CD4-positive, CD25-positive, alpha-beta regulatory T cell (primary cell): ENCODE results near the gene GSTA2. TPM values are rescaled to one million over a fixed set of nuclear protein-coding genes. Genes with fewer than 3 reads are reported as not detected.
"Not testable (repeated sequence)": the region's sequence is repeated elsewhere in the genome, so short reads cannot be mapped to it uniquely, and the experiment has no call there.

Source experiments
- ATAC-seq, 2 donors: fragments of 150-1000 bp; cut with Tn5 transposase; one replicate each; pipeline ENCODE4 v1.10.0; 2021; ENCODE audit warnings: low read depth in 2 of 2, moderate number of reproducible peaks in 2 of 2, moderate library complexity in 1 of 2
- DNase-seq, 3 donors: peaks; one replicate each; pipeline versions ENCODE4 v3.0.0 to v3.0.0-alpha.2; 2012 to 2022; ENCODE audit warnings: mixed read lengths in 1 of 3
- H3K27ac ChIP-seq: one replicate; pipeline ENCODE4 v1.7.0; 2013; ENCODE audit warnings: mild to moderate bottlenecking, low read length; ENCODE audit not compliant: insufficient read depth, poor library complexity, severe bottlenecking
- H3K27me3 ChIP-seq: one replicate; pipeline ENCODE4 v1.7.0; 2013; ENCODE audit warnings: low read length; ENCODE audit not compliant: control insufficient read depth, insufficient read depth
- H3K36me3 ChIP-seq: one replicate; pipeline ENCODE4 v1.7.0; 2013; ENCODE audit warnings: mild to moderate bottlenecking, low read length, moderate library complexity; ENCODE audit not compliant: control insufficient read depth, insufficient read depth
- H3K4me1 ChIP-seq: 2 replicates; pipeline ENCODE4 v1.7.0; 2013; ENCODE audit warnings: mild to moderate bottlenecking, low read length; ENCODE audit not compliant: insufficient read depth, control insufficient read depth, poor library complexity, severe bottlenecking
- H3K4me3 ChIP-seq: one replicate; pipeline ENCODE4 v1.7.0; 2013; ENCODE audit warnings: low read depth, mild to moderate bottlenecking, low read length, moderate library complexity
- H3K9me3 ChIP-seq, 2 experiments: 1 replicate in 1 of 2; 2 replicates in 1 of 2; pipeline ENCODE4 v1.7.0; 2013; ENCODE audit warnings: low read length in 2 of 2, mild to moderate bottlenecking in 1 of 2, moderate library complexity in 1 of 2; ENCODE audit not compliant: control insufficient read depth in 2 of 2
- H3K27ac Mint-ChIP-seq, 3 donors: one replicate each; pipeline ENCODE4 v1.8.0; 2020 to 2022; ENCODE audit warnings: mild to moderate bottlenecking in 3 of 3, mixed read lengths in 3 of 3, moderate library complexity in 2 of 3
- H3K27me3 Mint-ChIP-seq: one replicate; pipeline ENCODE4 v1.8.0; 2022; ENCODE audit warnings: mild to moderate bottlenecking, mixed read lengths
- H3K36me3 Mint-ChIP-seq: one replicate; pipeline ENCODE4 v1.8.0; 2020; ENCODE audit warnings: mixed read lengths
- H3K4me1 Mint-ChIP-seq, 4 donors: one replicate each; pipeline ENCODE4 v1.8.0; 2020 to 2022; ENCODE audit warnings: mixed read lengths in 4 of 4, mild to moderate bottlenecking in 1 of 4
- H3K4me3 Mint-ChIP-seq, 4 donors: one replicate each; pipeline ENCODE4 v1.8.0; 2020 to 2022; ENCODE audit warnings: mild to moderate bottlenecking in 4 of 4, mixed read lengths in 4 of 4, moderate library complexity in 3 of 4
- H3K9me3 Mint-ChIP-seq, 7 donors: one replicate each; pipeline ENCODE4 v1.8.0; 2020 to 2022; ENCODE audit warnings: mixed read lengths in 7 of 7, mild to moderate bottlenecking in 3 of 7, moderate library complexity in 2 of 7
- polyA plus RNA-seq, 4 donors: library from polyadenylated mRNA; unstranded; fragments of 300-500 nt; fragmentation: Illumina TruSeq; gene quantifications; one replicate each; pipeline ENCODE4 v1.2.3, GENCODE V29; 2021
- total RNA-seq: library from RNA; stranded (reverse); gene quantifications from one replicate; pipeline ENCODE4 v1.2.3, GENCODE V29; 2022

Gene GSTA2
- total RNA-seq: not detected
- polyA plus RNA-seq: not detected

GRCh38 chr6:52763322-52763916, at the start of gene GSTA2:
GSTA2 (minus strand) TSS chr6:52763475; CDS start chr6:52757947, 5,528 bp downstream.
- not testable (repeated sequence) for H3K27me3 ChIP-seq, H3K9me3 ChIP-seq, H3K36me3 Mint-ChIP-seq, H3K27ac ChIP-seq, H3K4me1 Mint-ChIP-seq, ATAC-seq, H3K4me3 ChIP-seq, DNase-seq, H3K9me3 Mint-ChIP-seq, H3K4me1 ChIP-seq, H3K4me3 Mint-ChIP-seq, H3K36me3 ChIP-seq
- H3K27ac Mint-ChIP-seq: peak within 1 kb of the TSS in 1 of 3 donors; percentile 55
- peaks cover 20% of the 10 kb centered on the region for H3K27me3 Mint-ChIP-seq

- H3K9me3 Mint-ChIP-seq, ATAC-seq: not testable (repeated sequence)
Observed at GRCh38 chr6:52809777-52810176, 46.5 kb upstream of the GSTA2 start.

GRCh38 chr6:52808660-52809059, 45.4 kb upstream of the GSTA2 start:
- peaks cover 22% of the 10 kb centered on the region for H3K27me3 Mint-ChIP-seq
- peaks cover 0 to 1% (median 0%) of the 10 kb centered on the region in 7 donors for H3K9me3 Mint-ChIP-seq
- no peak for DNase-seq
- Histone ChIP-seq H3K4me3 (no peak overlapping the region), H3K9me3 (no peaks in the 10 kb centered on the region), H3K36me3 (no peaks in the 10 kb centered on the region), H3K27me3 (no peaks in the 10 kb centered on the region), H3K27ac (no peak overlapping the region), H3K4me1 (no peaks in the 10 kb centered on the region)
- H3K36me3 Mint-ChIP-seq: no peaks in the 10 kb centered on the region
- no peaks in the 10 kb centered on the region for H3K4me1 Mint-ChIP-seq
- H3K27ac Mint-ChIP-seq: no peak overlapping the region
- no peak for ATAC-seq
- no peak overlapping the region for H3K4me3 Mint-ChIP-seq

More at GRCh38 chr6:52809777-52810176, 46.5 kb upstream of the GSTA2 start:
- not testable (repeated sequence) for DNase-seq, H3K4me3 ChIP-seq, H3K4me1 Mint-ChIP-seq, H3K27me3 ChIP-seq, H3K36me3 Mint-ChIP-seq, H3K4me3 Mint-ChIP-seq, H3K27ac ChIP-seq, H3K27ac Mint-ChIP-seq, H3K9me3 ChIP-seq, H3K4me1 ChIP-seq, H3K36me3 ChIP-seq
- peaks cover 22% of the 10 kb centered on the region for H3K27me3 Mint-ChIP-seq

- not testable (repeated sequence) for DNase-seq, H3K36me3 Mint-ChIP-seq, H3K4me3 ChIP-seq, H3K9me3 Mint-ChIP-seq, H3K27me3 ChIP-seq, H3K27ac Mint-ChIP-seq, H3K9me3 ChIP-seq, H3K4me1 ChIP-seq, H3K36me3 ChIP-seq, ATAC-seq, H3K27ac ChIP-seq, H3K4me3 Mint-ChIP-seq, H3K4me1 Mint-ChIP-seq
- H3K27me3 Mint-ChIP-seq: peaks cover 22% of the 10 kb centered on the region
Observed at GRCh38 chr6:52803668-52804255, 40.5 kb upstream of the GSTA2 start, which contains the start of gene GSTA1. GSTA1 (minus strand) TSS chr6:52803816; CDS start chr6:52799267, 4,549 bp downstream.

GRCh38 chr6:52802806-52803205, 39.5 kb upstream of the GSTA2 start:
- no peaks in the 10 kb centered on the region for H3K4me1 Mint-ChIP-seq
- no peak overlapping the region for H3K4me3 Mint-ChIP-seq
- H3K4me1 ChIP-seq: no peaks in the 10 kb centered on the region
- H3K27ac Mint-ChIP-seq: no peak overlapping the region
- no peak for ATAC-seq
- peaks cover 0 to 4% (median 0%) of the 10 kb centered on the region in 7 donors for H3K9me3 Mint-ChIP-seq
- H3K27ac ChIP-seq: no peak overlapping the region
- DNase-seq: no peak
- H3K27me3 ChIP-seq: no peaks in the 10 kb centered on the region
- no peak overlapping the region for H3K4me3 ChIP-seq
- H3K36me3 ChIP-seq: no peaks in the 10 kb centered on the region
- no peaks in the 10 kb centered on the region for H3K9me3 ChIP-seq
- peaks cover 18% of the 10 kb centered on the region for H3K27me3 Mint-ChIP-seq
- no peaks in the 10 kb centered on the region for H3K36me3 Mint-ChIP-seq

- H3K9me3 ChIP-seq: no peaks in the 10 kb centered on the region
- no peaks in the 10 kb centered on the region for H3K4me1 ChIP-seq
- no peak for ATAC-seq
- no peak for DNase-seq
- H3K9me3 Mint-ChIP-seq: peaks cover 0 to 4% (median 0%) of the 10 kb centered on the region in 7 donors
- no peak overlapping the region for H3K27ac ChIP-seq
- H3K36me3 Mint-ChIP-seq: no peaks in the 10 kb centered on the region
- H3K27ac Mint-ChIP-seq: no peak overlapping the region
- H3K4me1 Mint-ChIP-seq: no peaks in the 10 kb centered on the region
- H3K4me3 ChIP-seq: no peak overlapping the region
- H3K27me3 ChIP-seq: no peaks in the 10 kb centered on the region
- peaks cover 18% of the 10 kb centered on the region for H3K27me3 Mint-ChIP-seq
- no peaks in the 10 kb centered on the region for H3K36me3 ChIP-seq
- H3K4me3 Mint-ChIP-seq: no peak overlapping the region
Observed at GRCh38 chr6:52801188-52801841, 38.0 kb upstream of the GSTA2 start.

- not testable (repeated sequence) for ATAC-seq, H3K4me1 ChIP-seq, DNase-seq, H3K9me3 Mint-ChIP-seq, H3K4me1 Mint-ChIP-seq, H3K27me3 ChIP-seq, H3K27me3 Mint-ChIP-seq, H3K27ac Mint-ChIP-seq, H3K4me3 ChIP-seq, H3K9me3 ChIP-seq, H3K36me3 Mint-ChIP-seq, H3K27ac ChIP-seq, H3K36me3 ChIP-seq, H3K4me3 Mint-ChIP-seq
Observed at GRCh38 chr6:52799272-52799671, 36.0 kb upstream of the GSTA2 start.

GRCh38 chr6:52794366-52794765, 31.1 kb upstream of the GSTA2 start:
- H3K27me3 ChIP-seq, H3K27me3 Mint-ChIP-seq, H3K36me3 ChIP-seq, DNase-seq, H3K4me3 Mint-ChIP-seq, H3K4me1 Mint-ChIP-seq, H3K36me3 Mint-ChIP-seq, ATAC-seq, H3K4me1 ChIP-seq, H3K4me3 ChIP-seq, H3K27ac ChIP-seq, H3K9me3 ChIP-seq, H3K9me3 Mint-ChIP-seq: not testable (repeated sequence)
- H3K27ac Mint-ChIP-seq: peak overlapping the region in 1 of 3 donors; percentile 35
